ENCODE results near the gene TPCN2. TPM values are rescaled to one million over a fixed set of nuclear protein-coding genes. Genes with fewer than 3 reads are reported as not detected.

Gene TPCN2
- total and polyA plus RNA-seq, 2 of the 4 experiments (the other 2 are of a cell fraction): 3.4 to 8.0 TPM

DNA sequence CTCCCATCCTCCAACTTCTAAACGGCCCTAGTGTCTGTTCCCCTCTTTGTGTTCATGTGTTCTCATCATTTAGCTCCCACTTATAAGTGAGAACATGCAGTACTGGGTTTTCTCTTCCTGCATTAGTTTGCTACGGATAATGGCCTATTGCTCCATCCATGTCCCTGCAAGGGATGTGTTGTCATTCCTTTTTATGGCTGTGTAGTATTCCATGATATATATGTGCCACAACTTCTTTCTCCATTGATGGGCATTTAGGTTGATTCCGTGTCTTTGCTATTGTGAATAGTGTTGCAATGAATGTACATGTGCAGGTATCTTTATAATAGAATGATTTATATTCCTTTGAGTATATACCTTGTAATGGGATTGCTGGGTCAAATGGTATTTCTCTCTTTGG is 101.4 kb downstream of the TPCN2 start:
- Histone ChIP-seq H2AK9ac (replicated peaks; ENCODE audit: low read depth, low read length, poor library complexity) (no peak overlapping the region), H3K4ac (ENCODE audit: low read depth, low read length) (no peak overlapping the region), H3K14ac (replicated peaks; ENCODE audit: low read depth, low read length) (no peak overlapping the region), H3K9me1 (ENCODE audit: insufficient read depth, low read length) (peaks cover 3% of the 10 kb centered on the region; the same call in 1 of the 2 replicates), H3K9ac (ENCODE audit: low read depth, low read length) (no peak overlapping the region), H3K56ac (ENCODE audit: extremely low read depth, insufficient read depth, low read length) (no peak overlapping the region), H3K27ac (ENCODE audit: insufficient read depth, low read length) (no peak overlapping the region), H2AK5ac (ENCODE audit: low read depth, low read length) (no peak overlapping the region), H3K79me1 (ENCODE audit: low read depth in 1 of 2, low read length in 2 of 2) (no peaks in the 10 kb centered on the region), H3K4me2 (ENCODE audit: low read depth, low read length) (no peak overlapping the region), H2BK15ac (ENCODE audit: low read depth, low read length) (no peak overlapping the region), H3K9me3 (ENCODE audit: control insufficient read depth, insufficient read depth, low read length) (peaks cover 9% of the 10 kb centered on the region), H4K8ac (ENCODE audit: low read depth in 2 of 2, low read length in 2 of 2) (no peak overlapping the region), H4K91ac (ENCODE audit: insufficient read depth, low read depth, low read length) (no peak overlapping the region), H2BK120ac (ENCODE audit: low read depth, low read length) (no peak overlapping the region), H2BK20ac (ENCODE audit: low read depth, low read length) (no peak overlapping the region), H4K5ac (ENCODE audit: low read depth, low read length) (no peak overlapping the region), H3K27me3 (ENCODE audit: control insufficient read depth, insufficient read depth, low read length) (no peaks in the 10 kb centered on the region), H4K20me1 (ENCODE audit: insufficient read depth, low read length) (no peaks in the 10 kb centered on the region), H3K4me1 (ENCODE audit: control insufficient read depth, insufficient read depth, low read length) (peaks cover 8% of the 10 kb centered on the region), H2AFZ (replicated peaks; ENCODE audit: low read length, poor library complexity) (no peak overlapping the region), H2BK5ac (ENCODE audit: low read depth, low read length, poor library complexity, severe bottlenecking) (no peak overlapping the region), H3K36me3 (ENCODE audit: control insufficient read depth, insufficient read depth, low read length) (no peaks in the 10 kb centered on the region), H3K4me3 (ENCODE audit: insufficient read depth, low read depth, low read length) (no peak overlapping the region), H3K18ac (ENCODE audit: low read depth, low read length) (no peak overlapping the region), H3K23ac (ENCODE audit: low read depth, low read length) (no peak overlapping the region)
- ATAC-seq (ENCODE audit: low read depth) (no peak), DNase-seq (no peak)
- in situ Hi-C loops (cut with MboI; ENCODE audit: low sequenced_read_pairs): no loop called here
- dilution Hi-C loops (cut with HindIII; ENCODE audit: low sequenced_read_pairs, unreplicated experiment): no loop called here
- BruUV-seq (replicated peaks): no TSS peak
- CTCF ChIA-PET: no interaction called here
- WGBS, 2 experiments (ENCODE audit: extremely low coverage in 2 of 2, insufficient read length in 1 of 2): no CpG with 5 or more reads among the region's 3 CpGs
- POLR2A ChIA-PET (ENCODE audit: unreplicated experiment): no interaction called here
- intact Hi-C loops (cut with micrococcal nuclease): no loop called here
- TF ChIP-seq RAD21 (IDR thresholded peaks at IDR 0.05; ENCODE audit: low read length) (no peak), CHD1 (IDR thresholded peaks at IDR 0.05; ENCODE audit: low read depth, low read length) (no peak), POLR2A (IDR thresholded peaks at IDR 0.05; ENCODE audit: low read depth, low read length) (no peak), FOS (IDR thresholded peaks at IDR 0.05; ENCODE audit: low read depth, low read length) (no peak), SMC3 (IDR thresholded peaks at IDR 0.05; ENCODE audit: low read depth, low read length) (no peak), NFE2L2 (IDR thresholded peaks at IDR 0.05; ENCODE audit: low read depth, low read length) (no peak), BHLHE40 (IDR thresholded peaks at IDR 0.05; ENCODE audit: low read depth, low read length) (no peak), CEBPB (IDR thresholded peaks at IDR 0.05; ENCODE audit: low read depth, low read length) (no peak), MAFK (IDR thresholded peaks at IDR 0.05; ENCODE audit: low read depth, low read length) (no peak), MXI1 (IDR thresholded peaks at IDR 0.05; ENCODE audit: borderline replicate concordance, low read depth, low read length) (no peak), RFX5 (IDR thresholded peaks at IDR 0.05; ENCODE audit: low read depth, low read length) (no peak), MAZ (IDR thresholded peaks at IDR 0.05; ENCODE audit: borderline replicate concordance, low read depth, low read length) (no peak), RCOR1 (IDR thresholded peaks at IDR 0.05; ENCODE audit: insufficient replicate concordance, low read length) (no peak)
- TF ChIP-seq, protein P1, sequence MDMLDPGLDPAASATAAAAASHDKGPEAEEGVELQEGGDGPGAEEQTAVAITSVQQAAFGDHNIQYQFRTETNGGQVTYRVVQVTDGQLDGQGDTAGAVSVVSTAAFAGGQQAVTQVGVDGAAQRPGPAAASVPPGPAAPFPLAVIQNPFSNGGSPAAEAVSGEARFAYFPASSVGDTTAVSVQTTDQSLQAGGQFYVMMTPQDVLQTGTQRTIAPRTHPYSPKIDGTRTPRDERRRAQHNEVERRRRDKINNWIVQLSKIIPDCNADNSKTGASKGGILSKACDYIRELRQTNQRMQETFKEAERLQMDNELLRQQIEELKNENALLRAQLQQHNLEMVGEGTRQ (IDR thresholded peaks at IDR 0.05; ENCODE audit: low read depth, low read length): no peak
- TF ChIP-seq, protein P2, sequence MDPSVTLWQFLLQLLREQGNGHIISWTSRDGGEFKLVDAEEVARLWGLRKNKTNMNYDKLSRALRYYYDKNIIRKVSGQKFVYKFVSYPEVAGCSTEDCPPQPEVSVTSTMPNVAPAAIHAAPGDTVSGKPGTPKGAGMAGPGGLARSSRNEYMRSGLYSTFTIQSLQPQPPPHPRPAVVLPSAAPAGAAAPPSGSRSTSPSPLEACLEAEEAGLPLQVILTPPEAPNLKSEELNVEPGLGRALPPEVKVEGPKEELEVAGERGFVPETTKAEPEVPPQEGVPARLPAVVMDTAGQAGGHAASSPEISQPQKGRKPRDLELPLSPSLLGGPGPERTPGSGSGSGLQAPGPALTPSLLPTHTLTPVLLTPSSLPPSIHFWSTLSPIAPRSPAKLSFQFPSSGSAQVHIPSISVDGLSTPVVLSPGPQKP (IDR thresholded peaks at IDR 0.05; ENCODE audit: borderline replicate concordance, low read depth, low read length): no peak
- TF ChIP-seq, protein P3, sequence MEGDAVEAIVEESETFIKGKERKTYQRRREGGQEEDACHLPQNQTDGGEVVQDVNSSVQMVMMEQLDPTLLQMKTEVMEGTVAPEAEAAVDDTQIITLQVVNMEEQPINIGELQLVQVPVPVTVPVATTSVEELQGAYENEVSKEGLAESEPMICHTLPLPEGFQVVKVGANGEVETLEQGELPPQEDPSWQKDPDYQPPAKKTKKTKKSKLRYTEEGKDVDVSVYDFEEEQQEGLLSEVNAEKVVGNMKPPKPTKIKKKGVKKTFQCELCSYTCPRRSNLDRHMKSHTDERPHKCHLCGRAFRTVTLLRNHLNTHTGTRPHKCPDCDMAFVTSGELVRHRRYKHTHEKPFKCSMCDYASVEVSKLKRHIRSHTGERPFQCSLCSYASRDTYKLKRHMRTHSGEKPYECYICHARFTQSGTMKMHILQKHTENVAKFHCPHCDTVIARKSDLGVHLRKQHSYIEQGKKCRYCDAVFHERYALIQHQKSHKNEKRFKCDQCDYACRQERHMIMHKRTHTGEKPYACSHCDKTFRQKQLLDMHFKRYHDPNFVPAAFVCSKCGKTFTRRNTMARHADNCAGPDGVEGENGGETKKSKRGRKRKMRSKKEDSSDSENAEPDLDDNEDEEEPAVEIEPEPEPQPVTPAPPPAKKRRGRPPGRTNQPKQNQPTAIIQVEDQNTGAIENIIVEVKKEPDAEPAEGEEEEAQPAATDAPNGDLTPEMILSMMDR (conservative IDR thresholded peaks at IDR 0.05; ENCODE audit: low read depth, low read length): no peak

Data from IMR-90 (cell line).